HG02610 (cell line): Measurements from ENCODE around the gene UBA1.

ENCODE experiments used
- ATAC-seq: cut with Tn5 transposase; IDR thresholded peaks from one replicate; pipeline ENCODE4 v1.9.1; 2021; ENCODE audit warnings: mild to moderate bottlenecking, moderate library complexity; ENCODE audit not compliant: unreplicated experiment

Gene UBA1

DNA sequence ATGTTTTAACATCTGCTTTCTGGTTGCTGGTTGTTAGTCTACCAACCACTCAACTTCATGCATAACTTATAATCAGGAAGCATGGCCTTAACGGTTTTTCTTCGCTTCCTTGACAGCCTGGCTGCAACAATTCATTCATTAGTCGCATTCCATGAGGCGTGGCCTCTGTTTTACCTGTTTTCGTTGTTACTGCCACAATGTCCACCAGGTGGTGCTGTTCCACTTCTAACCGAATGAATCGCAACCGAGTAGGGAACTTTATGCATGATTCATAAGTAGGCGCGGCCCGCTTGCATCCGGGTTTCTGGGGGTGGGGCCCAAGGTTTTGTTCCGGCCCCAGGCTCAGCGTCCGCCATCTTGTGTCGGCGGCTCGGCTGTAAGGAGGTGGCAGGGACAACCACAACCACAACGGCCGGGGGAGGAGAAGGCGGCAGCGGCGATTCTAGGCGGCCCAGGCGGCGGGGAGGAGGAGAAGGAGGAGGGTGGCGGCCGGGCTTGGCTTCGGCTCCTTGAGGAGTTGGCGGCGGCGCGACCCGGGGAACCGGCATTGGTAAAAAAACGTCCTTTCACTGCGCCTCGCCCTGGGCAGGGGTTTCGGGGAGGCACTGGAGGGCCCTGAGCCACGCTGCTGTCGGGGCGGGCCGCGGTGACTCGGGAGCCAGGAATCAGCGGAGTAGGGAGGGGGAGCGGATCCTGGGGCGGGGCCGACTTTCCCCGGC lies at the start of gene UBA1:
UBA1 (plus strand) TSS at position 355 of the 719 bp plus-strand sequence. CDS start 4,974 bp downstream, outside the sequence.
- peak; percentile 62 for ATAC-seq

DNA sequence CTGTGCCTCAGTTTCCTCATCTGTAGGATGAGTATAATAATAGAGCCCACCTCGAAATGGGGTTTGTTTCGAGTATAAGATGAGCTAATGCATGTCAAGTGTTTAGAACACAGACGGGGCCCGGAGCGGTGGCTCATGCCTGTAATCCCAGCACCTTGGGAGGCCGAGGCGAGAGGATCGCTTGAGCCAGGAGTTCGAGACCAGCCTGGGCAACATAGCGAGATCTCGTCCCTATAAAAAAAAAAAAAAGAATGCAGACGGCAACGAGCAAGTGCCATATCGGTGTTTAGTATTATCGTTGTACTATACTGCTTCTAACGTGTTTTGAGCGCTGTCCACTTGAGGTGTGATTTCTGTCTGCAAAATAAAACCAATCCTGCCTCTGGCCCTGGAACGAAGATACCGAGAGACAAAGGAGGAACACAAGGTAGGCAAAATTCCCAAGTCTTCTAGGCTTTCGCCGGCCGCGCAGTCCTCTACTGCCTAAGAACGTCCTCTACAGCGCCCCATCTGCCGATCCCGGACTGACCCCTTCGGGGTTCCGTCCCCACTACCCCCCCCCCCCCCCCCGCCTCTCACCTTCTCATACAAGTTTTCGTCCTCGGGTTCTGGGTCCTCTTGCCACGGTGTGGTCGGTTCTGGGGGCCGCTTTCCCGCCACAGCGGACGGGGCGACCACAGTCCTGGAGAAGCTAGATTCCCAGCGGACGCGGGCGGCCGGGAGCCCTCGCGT lies 49.6 kb upstream of the UBA1 start:
- ATAC-seq, result peak; percentile 1

DNA sequence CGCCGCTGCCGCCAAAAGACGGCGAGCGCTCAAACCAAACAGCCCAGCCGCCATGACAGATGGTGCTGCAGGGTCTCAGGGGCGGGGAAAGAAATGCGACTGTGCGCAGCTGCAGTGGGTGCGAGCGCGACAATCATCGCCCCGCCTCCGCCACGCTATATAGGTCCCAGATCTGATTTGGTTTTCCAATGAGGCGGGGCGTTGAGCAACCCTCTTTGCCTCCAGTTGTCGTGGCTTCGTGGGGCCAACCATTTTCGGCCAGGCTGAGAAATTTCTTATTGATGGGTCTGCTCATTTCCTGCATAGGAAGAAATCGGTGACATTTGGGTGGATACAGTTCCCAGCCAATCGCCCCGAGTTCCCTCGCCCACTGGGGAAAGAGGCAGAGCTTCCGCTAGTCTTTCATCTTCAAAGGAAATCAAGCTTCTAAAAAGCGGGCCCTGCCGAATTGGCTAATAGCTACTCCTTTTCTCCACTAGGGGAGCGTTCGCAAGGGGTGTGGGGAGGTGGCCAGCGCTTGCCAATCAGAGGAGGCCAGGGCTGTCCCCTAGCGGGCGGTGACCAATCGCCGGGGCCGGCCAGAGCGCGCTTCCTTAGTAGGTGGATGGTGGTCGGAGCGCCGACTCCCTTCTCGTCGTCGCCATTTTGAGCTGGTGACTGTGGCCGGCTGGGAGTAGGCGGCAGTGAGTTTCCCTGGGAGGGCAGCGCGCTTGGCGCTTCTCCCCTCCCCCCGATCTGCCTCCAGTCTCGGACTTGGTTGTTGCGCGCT lies 48.8 kb upstream of the UBA1 start, which contains the start of the genes NDUFB11 and RBM10:
NDUFB11 (minus strand) TSS at position 77 of the 769 bp plus-strand sequence; CDS start at position 54, 23 bp downstream.
RBM10 (plus strand) TSS at position 596 of the 769 bp plus-strand sequence. CDS start 2,261 bp downstream, outside the sequence.
- peak; percentile 93 for ATAC-seq

DNA sequence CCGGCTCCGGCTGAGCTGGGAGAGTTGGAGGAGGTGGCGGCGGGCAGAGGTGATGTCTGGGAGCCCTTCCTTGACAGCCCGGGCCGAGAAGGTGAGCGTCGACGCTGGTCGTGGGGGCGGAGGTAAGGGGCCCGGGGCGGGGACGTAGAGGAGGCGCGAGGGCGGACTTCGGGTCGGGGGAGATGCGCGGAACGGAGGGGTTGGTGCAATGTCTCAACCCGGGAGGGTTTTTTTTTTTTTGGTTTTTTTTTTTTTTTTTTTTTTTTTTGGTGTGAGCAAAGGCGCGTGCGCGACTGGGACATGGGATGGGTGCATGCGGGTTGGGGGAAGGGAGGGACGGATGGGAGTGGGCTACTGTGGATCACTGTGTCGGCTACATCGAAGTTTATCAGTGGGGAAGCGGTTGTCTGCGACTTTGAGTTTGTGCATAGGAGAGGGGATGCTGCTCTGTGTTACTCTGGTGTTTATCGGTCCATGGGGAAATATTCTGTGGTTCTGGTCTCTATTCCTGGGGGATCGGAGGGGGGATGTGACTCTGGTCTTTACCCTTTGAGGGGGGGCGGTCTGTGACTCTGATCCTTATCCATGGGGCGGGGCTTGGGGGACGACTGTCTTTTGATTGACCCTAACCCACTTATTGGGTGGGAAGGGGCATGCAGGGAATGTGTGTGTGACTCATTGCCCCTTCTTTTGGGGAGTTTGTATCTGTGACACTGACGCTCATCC lies 48.1 kb upstream of the UBA1 start:
- ATAC-seq, result peak; percentile 31

DNA sequence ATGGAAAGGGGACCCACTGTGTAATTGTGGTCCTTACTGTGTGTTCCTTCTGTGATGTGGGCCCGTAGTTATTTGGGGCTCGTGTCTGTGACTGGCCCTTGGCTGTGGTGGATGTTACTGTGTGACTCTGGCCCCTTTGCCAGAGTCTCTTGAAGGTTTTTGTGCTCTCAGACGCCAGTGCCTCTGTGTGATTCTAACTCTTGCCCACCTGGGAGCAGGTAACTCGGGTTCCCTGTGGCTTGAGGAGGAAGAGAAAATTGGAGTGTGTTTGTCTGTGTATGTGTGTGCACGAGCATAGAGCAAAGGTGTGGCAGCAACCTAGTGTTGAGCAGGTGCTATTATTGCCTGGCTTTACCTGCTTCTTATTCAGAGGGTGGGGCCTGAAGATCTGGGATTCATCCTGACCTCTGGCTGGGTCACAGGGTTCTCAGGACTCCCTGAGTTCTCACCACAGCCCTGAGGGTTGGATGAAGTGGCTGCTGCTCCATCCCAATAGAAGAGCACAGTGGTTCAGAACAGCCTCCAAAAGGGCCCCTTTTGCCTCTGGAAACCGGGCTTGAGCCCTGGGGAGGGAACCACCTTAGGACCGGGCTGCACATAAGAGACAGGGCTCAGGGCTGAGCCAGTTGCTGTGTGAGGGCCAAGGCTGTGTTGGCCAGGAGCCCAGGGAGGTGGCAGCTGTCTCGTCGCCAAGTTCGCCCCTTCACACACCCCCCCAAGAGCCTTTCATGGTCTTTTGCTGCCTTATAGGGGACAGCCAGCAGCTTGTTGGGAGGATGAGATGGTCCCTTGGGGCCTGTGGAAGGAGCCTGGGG lies 47.3 kb upstream of the UBA1 start:
- ATAC-seq, result no peak

DNA sequence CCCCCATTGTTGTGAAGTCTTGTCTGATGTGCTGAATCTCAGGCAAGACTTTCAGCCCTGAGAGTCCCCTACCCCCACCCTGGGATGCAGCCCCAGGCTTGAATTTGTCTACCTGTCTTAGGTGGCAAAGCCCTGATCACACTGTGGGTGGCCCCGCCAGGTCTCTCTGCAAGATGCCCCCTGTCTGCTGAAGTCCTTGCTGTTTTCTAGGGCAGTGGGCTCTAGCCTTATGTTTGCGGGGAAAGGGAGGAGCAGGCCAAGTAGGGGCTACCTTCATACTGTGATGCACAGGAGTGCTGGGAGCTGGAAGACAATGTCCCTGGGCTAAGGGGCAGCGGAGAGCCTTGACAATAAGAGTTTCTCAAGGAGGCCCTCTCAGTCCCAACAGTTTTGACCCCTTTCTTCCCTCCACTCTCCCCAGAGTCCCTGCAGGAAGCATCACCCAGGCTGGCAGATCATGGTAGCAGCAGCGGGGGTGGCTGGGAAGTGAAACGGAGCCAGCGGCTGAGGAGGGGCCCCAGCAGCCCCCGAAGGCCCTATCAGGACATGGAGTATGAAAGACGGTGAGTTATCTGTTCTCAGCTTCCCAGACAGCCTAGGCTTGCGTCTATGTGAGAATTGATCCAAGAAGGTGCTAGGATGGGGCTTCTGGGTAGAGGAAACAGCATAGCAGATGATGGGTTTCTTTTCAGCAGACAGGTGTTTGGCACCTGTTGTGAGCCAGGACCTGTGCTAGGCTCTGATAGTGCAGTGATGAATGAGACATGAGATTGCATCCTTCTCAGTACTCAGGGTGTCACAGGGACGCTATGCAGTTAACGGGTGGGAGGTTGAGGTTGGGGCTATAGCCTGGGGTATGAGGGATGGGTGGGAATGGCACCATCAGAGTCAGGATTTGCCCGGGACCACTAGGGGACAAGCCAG lies 46.4 kb upstream of the UBA1 start:
- ATAC-seq, result no peak

DNA sequence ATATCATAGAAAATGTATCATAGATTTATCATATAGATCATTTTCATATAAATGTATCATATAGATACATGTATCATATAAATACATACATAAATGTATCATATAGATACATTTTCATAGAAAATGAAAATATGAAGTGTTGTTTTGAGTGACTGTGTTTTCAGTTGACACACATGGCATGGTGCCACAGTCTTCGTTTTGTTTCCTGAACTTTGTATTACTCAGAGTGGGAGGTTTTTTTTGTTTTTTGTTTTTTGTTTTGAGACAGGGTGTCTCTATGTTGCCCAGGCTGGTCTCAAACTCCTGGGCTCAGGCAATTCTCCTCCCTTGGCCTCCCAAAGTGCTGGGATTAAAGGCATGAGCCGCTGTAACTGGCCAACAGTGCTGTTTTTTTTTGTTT lies 44.7 kb upstream of the UBA1 start:
- ATAC-seq, result no peak

DNA sequence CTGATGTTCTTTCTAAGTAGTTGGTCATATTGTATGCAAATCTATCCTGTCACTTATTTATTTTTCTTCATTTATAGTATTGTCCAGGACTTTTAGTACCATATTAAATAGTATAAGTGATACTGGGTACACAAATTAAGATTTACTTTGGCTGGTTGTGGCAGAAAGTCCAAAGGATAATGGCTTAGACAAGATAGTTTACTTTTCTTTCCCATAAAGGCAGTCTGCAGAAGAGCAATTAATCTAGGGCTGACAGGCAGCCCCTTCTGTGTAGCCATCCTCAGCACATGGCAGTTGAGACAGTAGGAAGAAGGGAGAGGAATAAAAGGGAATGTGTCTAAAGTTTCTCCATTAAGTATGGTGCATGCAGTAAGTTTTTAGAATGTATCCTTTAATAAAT lies 42.2 kb upstream of the UBA1 start:
- ATAC-seq, result no peak

DNA sequence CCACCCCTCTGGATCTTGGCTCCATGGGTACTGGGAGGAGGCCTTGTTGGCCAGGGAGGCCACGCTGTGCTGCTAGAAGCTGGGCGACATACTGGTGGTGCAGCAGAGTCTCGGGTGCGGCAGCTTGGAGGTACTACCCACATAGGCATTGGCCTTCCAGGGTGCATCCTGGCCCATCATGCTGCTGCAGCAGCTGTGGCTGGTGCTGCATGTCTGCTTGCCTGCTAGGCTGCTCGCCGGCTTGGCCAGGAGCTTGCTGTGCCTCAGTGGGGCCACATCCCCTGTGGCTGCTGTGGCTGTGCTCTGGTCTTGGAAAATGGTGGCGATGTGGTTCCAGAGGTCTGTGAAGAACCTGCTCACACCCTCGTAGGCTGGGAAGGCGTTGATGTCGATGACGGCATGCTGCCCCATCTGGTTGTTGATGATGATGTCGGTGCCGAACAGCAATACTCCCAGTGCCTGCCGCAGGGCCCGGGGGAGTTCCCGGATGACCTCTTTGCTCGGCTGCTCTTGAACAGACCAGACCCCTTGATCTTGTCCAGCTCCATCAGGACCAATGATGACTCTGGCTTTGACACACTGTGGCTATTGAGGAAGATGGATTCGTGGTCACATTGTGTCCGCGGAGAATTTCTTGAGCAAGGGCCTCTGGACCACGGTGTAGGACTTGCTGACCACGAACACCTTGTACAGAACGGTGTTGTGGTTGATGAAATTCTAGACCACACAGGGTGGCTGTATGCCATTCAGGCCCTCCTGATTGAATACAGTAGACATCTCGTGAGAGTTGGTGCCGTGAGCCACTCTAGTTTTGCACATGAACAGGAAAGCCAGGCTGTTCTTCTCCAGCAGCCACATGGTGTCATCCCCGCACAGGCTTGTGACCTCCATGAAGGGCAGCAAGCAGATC lies 36.8 kb upstream of the UBA1 start:
- ATAC-seq, result no peak

DNA sequence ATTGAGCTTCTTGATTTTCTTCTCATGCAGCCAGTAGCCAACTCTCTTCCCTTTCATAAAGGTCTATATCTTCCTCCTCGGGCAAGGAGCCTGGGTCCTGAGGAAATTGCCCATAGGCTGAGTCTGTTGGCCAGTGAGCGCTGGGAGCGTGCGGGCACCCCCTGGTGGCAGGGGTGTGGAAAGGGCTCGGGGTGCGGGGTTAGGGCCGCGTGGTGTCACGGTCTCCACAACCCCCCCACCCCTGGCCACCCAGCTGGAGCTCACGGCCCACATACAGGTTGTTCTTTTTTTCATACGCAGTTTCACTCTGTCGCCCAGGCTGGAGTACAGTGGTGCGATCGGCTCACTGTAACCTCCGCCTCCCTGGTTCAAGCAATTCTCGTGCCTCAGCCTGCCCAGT lies 35.5 kb upstream of the UBA1 start:
- ATAC-seq, result no peak

DNA sequence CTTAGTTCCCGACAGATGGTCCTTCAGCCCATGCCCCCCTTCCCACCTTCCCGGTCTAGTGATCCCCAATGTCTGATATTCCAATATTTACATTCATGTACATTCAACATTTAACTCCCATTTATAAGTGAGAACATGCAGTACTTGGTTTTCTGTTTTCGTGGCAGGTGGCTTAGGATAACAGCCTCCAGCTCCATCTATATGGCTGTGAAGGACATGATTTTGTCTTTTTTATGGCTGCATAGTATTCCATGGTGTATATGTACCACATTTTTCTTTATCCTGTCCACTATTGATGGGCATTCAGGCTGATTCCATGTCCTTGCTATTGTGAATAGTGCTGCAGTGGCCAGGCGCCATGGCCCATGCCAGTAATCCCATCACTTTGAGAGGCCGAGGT lies 34.8 kb upstream of the UBA1 start:
- ATAC-seq, result no peak

DNA sequence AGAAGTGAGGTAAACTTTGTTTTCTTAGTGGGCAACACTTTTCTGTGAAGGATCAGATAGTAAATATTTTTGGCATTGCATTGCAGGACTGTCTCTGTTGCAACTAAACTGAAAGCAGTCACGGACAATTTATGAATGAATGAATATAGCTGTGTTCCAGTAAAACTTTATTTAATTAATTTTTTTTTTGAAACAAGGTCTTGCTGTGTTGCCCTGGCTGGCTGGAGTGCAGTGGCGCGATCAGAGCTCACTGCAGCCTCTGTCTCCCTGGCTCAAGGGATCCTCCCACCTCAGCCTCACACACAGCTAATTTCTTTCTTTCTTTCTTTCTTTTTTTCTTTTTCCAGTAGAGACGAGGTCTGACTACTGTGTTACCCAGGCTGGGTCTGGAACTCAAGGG lies 32.8 kb upstream of the UBA1 start:
- no peak for ATAC-seq

DNA sequence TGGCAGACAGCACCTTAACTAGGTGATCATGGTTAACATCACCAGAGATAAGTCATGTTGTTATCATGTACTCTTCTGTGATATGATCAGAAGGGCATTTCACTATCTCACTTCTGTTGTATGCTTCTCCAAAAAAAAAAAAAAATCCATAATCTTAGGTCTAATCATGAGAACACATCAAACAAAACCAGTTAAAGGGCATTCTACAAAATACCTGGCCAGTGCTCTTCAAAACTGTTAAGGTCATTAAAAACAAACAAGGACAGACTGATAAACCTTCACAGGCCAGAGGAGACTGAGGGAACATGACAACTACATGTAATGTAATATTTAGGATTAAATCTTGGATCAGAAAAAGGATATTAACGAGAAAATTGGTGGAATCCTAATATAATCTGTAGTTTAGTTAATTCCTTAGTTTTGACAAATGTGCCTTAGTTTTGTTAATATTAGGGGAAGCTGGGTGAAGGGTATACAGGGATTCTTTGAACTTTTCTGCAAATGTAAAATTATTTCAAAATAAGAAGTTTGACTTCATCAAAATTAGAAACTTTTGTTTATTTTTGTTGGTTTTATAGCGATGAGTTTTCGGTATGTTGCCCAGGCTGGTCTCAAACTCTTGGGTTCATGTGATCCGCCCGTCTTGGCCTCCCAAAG lies 30.6 kb upstream of the UBA1 start:
- ATAC-seq, result no peak

DNA sequence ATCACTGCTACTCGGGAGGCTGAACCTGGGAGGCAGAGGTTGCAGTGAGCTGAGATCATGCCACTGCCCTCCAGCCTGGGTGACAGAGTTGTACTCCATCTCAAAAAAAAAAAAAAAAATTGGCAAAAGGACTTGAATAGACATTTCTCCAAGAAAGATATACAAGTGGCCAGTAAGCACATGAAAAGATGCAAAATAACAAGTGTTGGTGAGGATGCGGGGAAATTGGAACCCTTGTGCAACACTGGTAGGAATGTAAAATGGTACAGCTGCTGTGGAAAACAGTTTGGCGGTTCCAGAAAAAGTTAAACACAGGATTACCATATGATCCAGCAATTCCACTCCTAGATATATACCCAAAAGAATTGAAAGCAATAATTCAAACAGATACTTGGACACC lies 29.2 kb upstream of the UBA1 start:
- no peak for ATAC-seq

DNA sequence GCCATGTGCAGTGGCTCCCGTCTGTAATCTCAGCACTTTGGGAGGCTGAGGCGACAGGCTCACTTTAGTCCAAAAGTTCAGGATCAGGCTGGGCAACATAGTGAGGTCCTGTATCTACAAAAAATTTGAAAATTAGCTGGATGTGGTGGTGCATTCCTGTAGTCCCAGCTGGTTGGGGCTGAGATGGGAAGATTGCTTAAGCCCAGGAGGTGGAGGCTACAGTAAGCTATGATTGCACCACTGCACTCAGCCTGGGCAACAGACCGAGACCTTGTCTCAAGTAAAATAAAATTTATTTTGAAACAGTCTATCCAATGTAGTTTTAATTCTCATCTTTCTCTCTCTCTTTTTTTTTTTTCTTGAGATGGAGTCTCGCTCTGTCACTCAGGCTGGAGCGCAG lies 27.5 kb upstream of the UBA1 start:
- no peak for ATAC-seq

DNA sequence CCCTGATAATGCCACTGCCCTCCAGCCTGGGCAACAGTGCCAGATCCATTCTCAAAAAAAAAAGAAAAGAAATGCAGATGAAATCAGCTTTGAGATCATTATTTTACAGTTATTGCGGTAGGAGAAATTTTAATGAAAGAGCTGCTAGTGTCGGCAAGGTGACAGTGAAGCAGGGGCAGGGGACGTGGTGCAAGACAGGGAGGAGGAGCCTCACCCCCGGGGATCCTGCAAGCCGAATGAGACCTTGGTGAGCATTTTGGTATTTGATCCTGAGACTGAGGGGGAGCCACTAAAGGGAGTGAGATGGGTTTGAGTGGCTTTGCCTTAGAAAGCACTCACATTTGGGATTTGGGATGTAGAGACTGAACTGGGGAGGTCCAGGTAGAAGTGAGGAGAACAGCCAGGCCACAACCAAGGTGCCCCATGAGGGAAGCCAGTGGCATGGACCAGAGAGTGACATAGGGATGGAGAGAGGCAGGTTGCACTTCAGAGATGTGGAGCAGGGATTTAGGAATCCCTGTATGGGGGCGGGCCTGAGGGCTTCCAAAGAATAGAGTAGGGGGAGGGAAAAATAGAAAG lies 25.0 kb upstream of the UBA1 start:
- no peak for ATAC-seq

DNA sequence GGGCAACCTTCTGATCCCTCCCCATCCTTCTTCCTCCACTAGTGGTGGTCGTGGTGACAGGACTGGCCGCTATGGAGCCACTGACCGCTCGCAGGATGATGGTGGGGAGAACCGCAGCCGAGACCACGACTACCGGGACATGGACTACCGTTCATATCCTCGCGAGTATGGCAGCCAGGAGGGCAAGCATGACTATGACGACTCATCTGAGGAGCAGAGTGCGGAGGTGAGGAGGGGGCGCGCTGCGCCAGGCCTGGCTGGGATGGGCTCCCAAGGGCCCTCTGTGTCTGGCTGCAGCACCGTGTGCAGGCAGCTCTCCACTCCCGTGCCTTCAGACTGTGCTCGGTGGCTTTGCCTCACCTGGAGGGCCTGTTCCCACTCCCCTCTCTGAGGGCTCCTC lies 24.4 kb upstream of the UBA1 start:
- ATAC-seq, result no peak
